ENCODE results near the gene PCID2. TPM values are rescaled to one million over a fixed set of nuclear protein-coding genes. Genes with fewer than 3 reads are reported as not detected.

PCID2 gene
- total RNA-seq, 1 donor from 2014 or later, result 44.9 TPM

GRCh38 chr13:113129480-113129879 is 79.0 kb downstream of the PCID2 start:
- peak overlapping the region; percentile 2 to 25 for H3K4me3 ChIP-seq

More at GRCh38 chr13:113129480-113129879, 79.0 kb downstream of the PCID2 start:
- intact Hi-C loops (cut with DNase I), result no loop called here
- Histone ChIP-seq H3K36me3 (no peaks in the 10 kb centered on the region), H3K27me3 (no peaks in the 10 kb centered on the region), H3K9me3 (no peaks in the 10 kb centered on the region), H3K4me1 (peaks cover 12% of the 10 kb centered on the region), H3K27ac (no peak overlapping the region)
- no peak for TF ChIP-seq POLR2AphosphoS5 (IDR thresholded peaks at IDR 0.05; ENCODE audit: insufficient read depth in 1 of 2, low read depth in 1 of 2)
- TF ChIP-seq CTCF (IDR thresholded peaks at IDR 0.05), result no peak
- TF ChIP-seq POLR2A (IDR thresholded peaks at IDR 0.05), result no peak
- peak in 1 of 2 donors; percentile 82 for DNase-seq (ENCODE audit: extremely low spot score in 2 of 2)

Small RNA genes lying within 50 kb of the gene (small RNA-seq; reads per million reads assigned to genes)
- gene AL137002.1, result not detected

Other genes starting within 250 kb of the PCID2 start
- gene MCF2L, start 239.5 kb downstream of the PCID2 start, total RNA-seq, result 45.4 TPM
- not detected for gene F7, start 102.9 kb downstream of the PCID2 start, total RNA-seq
- 16.7 TPM for gene F10, start 85.9 kb downstream of the PCID2 start, total RNA-seq
- gene PROZ, start 50.0 kb downstream of the PCID2 start, total RNA-seq, result not detected
- gene CUL4A, start 944 bp upstream of the PCID2 start, total RNA-seq, result 110 TPM
- 77.8 TPM for gene LAMP1, start 88.6 kb upstream of the PCID2 start, total RNA-seq
- 15.0 TPM for gene GRTP1, start 155.5 kb upstream of the PCID2 start, total RNA-seq
- gene ADPRHL1, start 244.8 kb upstream of the PCID2 start, total RNA-seq, result 1.7 TPM